Measurements from ENCODE around the gene TXNDC11.
A peak's percentile ranks its signal among the peaks of the same experiment; 100 is the strongest.

The TXNDC11 gene

GRCh38 chr16:11669380-11670146, 73.1 kb downstream of the TXNDC11 start:
- no peaks in the 10 kb centered on the region for H3K27me3 ChIP-seq (ENCODE audit: control insufficient read depth, insufficient read depth, low read length)
- peaks cover 24% of the 10 kb centered on the region for H3K4me1 ChIP-seq (ENCODE audit: control insufficient read depth, insufficient read depth, low read length)
- peak overlapping the region; percentile 97 for H3K4me2 ChIP-seq (ENCODE audit: low read length)
- no peaks in the 10 kb centered on the region for H3K9me3 ChIP-seq (replicated peaks; ENCODE audit: low read length)
- peak overlapping the region; percentile 80 for H3K9ac ChIP-seq (ENCODE audit: low read depth, low read length)
- H3K36me3 ChIP-seq (ENCODE audit: insufficient read depth, low read length) = no peaks in the 10 kb centered on the region
- H3K4me3 ChIP-seq (ENCODE audit: low read length) = peak overlapping the region; percentile 82

GRCh38 chr16:11668623-11669379, 73.9 kb downstream of the TXNDC11 start:
- Histone ChIP-seq H3K4me2 (ENCODE audit: low read length) (peak overlapping the region; percentile 97), H3K4me1 (ENCODE audit: control insufficient read depth, insufficient read depth, low read length) (peaks cover 22% of the 10 kb centered on the region), H3K9me3 (replicated peaks; ENCODE audit: low read length) (no peaks in the 10 kb centered on the region), H3K4me3 (ENCODE audit: low read length) (peak overlapping the region; percentile 82), H3K27me3 (ENCODE audit: control insufficient read depth, insufficient read depth, low read length) (no peaks in the 10 kb centered on the region), H3K9ac (ENCODE audit: low read depth, low read length) (peak overlapping the region; percentile 80), H3K36me3 (ENCODE audit: insufficient read depth, low read length) (no peaks in the 10 kb centered on the region)

- peaks cover 22% of the 10 kb centered on the region for H3K4me1 ChIP-seq (ENCODE audit: control insufficient read depth, insufficient read depth, low read length)
- peak within 1 kb of the TSS; percentile 80 for H3K9ac ChIP-seq (ENCODE audit: low read depth, low read length)
- H3K4me3 ChIP-seq (ENCODE audit: low read length) = peak within 1 kb of the TSS; percentile 82
- H3K4me2 ChIP-seq (ENCODE audit: low read length) = peak within 1 kb of the TSS; percentile 97
- no peaks in the 10 kb centered on the region for H3K36me3 ChIP-seq (ENCODE audit: insufficient read depth, low read length)
- H3K9me3 ChIP-seq (replicated peaks; ENCODE audit: low read length) = no peaks in the 10 kb centered on the region
- H3K27me3 ChIP-seq (ENCODE audit: control insufficient read depth, insufficient read depth, low read length) = no peaks in the 10 kb centered on the region
Measured at GRCh38 chr16:11667824-11668622, 74.6 kb downstream of the TXNDC11 start, which contains the start of gene SNN. Gene SNN (plus strand): TSS chr16:11668455. CDS start chr16:11676060, 7,605 bp downstream.

- Histone ChIP-seq H3K4me1 (ENCODE audit: control insufficient read depth, insufficient read depth, low read length) (peaks cover 22% of the 10 kb centered on the region), H3K4me2 (ENCODE audit: low read length) (peak overlapping the region; percentile 96), H3K9me3 (replicated peaks; ENCODE audit: low read length) (no peaks in the 10 kb centered on the region), H3K36me3 (ENCODE audit: insufficient read depth, low read length) (no peaks in the 10 kb centered on the region), H3K27me3 (ENCODE audit: control insufficient read depth, insufficient read depth, low read length) (peaks cover 3% of the 10 kb centered on the region), H3K9ac (ENCODE audit: low read depth, low read length) (no peak overlapping the region), H3K4me3 (ENCODE audit: low read length) (no peak overlapping the region)
Measured at GRCh38 chr16:11667221-11667823, 75.3 kb downstream of the TXNDC11 start.

- Histone ChIP-seq H3K27me3 (ENCODE audit: control insufficient read depth, insufficient read depth, low read length) (peaks cover 3% of the 10 kb centered on the region), H3K9me3 (replicated peaks; ENCODE audit: low read length) (no peaks in the 10 kb centered on the region), H3K36me3 (ENCODE audit: insufficient read depth, low read length) (no peaks in the 10 kb centered on the region), H3K4me1 (ENCODE audit: control insufficient read depth, insufficient read depth, low read length) (peaks cover 22% of the 10 kb centered on the region), H3K4me3 (ENCODE audit: low read length) (no peak overlapping the region), H3K9ac (ENCODE audit: low read depth, low read length) (no peak overlapping the region), H3K4me2 (ENCODE audit: low read length) (no peak overlapping the region)
Measured at GRCh38 chr16:11666103-11667055, 76.3 kb downstream of the TXNDC11 start.

GRCh38 chr16:11665071-11665491, 77.6 kb downstream of the TXNDC11 start:
- Histone ChIP-seq H3K9ac (ENCODE audit: low read depth, low read length) (no peak overlapping the region), H3K9me3 (replicated peaks; ENCODE audit: low read length) (no peaks in the 10 kb centered on the region), H3K4me1 (ENCODE audit: control insufficient read depth, insufficient read depth, low read length) (peaks cover 18% of the 10 kb centered on the region), H3K4me2 (ENCODE audit: low read length) (no peak overlapping the region), H3K27me3 (ENCODE audit: control insufficient read depth, insufficient read depth, low read length) (peaks cover 7% of the 10 kb centered on the region), H3K36me3 (ENCODE audit: insufficient read depth, low read length) (no peaks in the 10 kb centered on the region), H3K4me3 (ENCODE audit: low read length) (no peak overlapping the region)

GRCh38 chr16:11662582-11662981, 80.1 kb downstream of the TXNDC11 start:
- no peak overlapping the region for H3K4me3 ChIP-seq (ENCODE audit: low read length)
- no peaks in the 10 kb centered on the region for H3K36me3 ChIP-seq (ENCODE audit: insufficient read depth, low read length)
- H3K27me3 ChIP-seq (ENCODE audit: control insufficient read depth, insufficient read depth, low read length) = peaks cover 14% of the 10 kb centered on the region
- no peaks in the 10 kb centered on the region for H3K9me3 ChIP-seq (replicated peaks; ENCODE audit: low read length)
- no peaks in the 10 kb centered on the region for H3K4me1 ChIP-seq (ENCODE audit: control insufficient read depth, insufficient read depth, low read length)
- no peak overlapping the region for H3K4me2 ChIP-seq (ENCODE audit: low read length)
- H3K9ac ChIP-seq (ENCODE audit: low read depth, low read length) = no peak overlapping the region

- no peaks in the 10 kb centered on the region for H3K4me1 ChIP-seq (ENCODE audit: control insufficient read depth, insufficient read depth, low read length)
- no peaks in the 10 kb centered on the region for H3K36me3 ChIP-seq (ENCODE audit: insufficient read depth, low read length)
- no peak overlapping the region for H3K4me3 ChIP-seq (ENCODE audit: low read length)
- H3K27me3 ChIP-seq (ENCODE audit: control insufficient read depth, insufficient read depth, low read length) = peaks cover 17% of the 10 kb centered on the region
- H3K4me2 ChIP-seq (ENCODE audit: low read length) = no peak overlapping the region
- no peaks in the 10 kb centered on the region for H3K9me3 ChIP-seq (replicated peaks; ENCODE audit: low read length)
- H3K9ac ChIP-seq (ENCODE audit: low read depth, low read length) = no peak overlapping the region
Measured at GRCh38 chr16:11660565-11660964, 82.1 kb downstream of the TXNDC11 start.

GRCh38 chr16:11658896-11659708, 83.6 kb downstream of the TXNDC11 start:
- no peaks in the 10 kb centered on the region for H3K4me1 ChIP-seq (ENCODE audit: control insufficient read depth, insufficient read depth, low read length)
- H3K9ac ChIP-seq (ENCODE audit: low read depth, low read length) = no peak overlapping the region
- H3K27me3 ChIP-seq (ENCODE audit: control insufficient read depth, insufficient read depth, low read length) = peaks cover 18% of the 10 kb centered on the region
- H3K9me3 ChIP-seq (replicated peaks; ENCODE audit: low read length) = no peaks in the 10 kb centered on the region
- H3K4me2 ChIP-seq (ENCODE audit: low read length) = no peak overlapping the region
- H3K4me3 ChIP-seq (ENCODE audit: low read length) = no peak overlapping the region
- no peaks in the 10 kb centered on the region for H3K36me3 ChIP-seq (ENCODE audit: insufficient read depth, low read length)

GRCh38 chr16:11657556-11657955, 85.1 kb downstream of the TXNDC11 start:
- Histone ChIP-seq H3K36me3 (ENCODE audit: insufficient read depth, low read length) (no peaks in the 10 kb centered on the region), H3K4me3 (ENCODE audit: low read length) (no peak overlapping the region), H3K4me2 (ENCODE audit: low read length) (no peak overlapping the region), H3K27me3 (ENCODE audit: control insufficient read depth, insufficient read depth, low read length) (peaks cover 17% of the 10 kb centered on the region), H3K9me3 (replicated peaks; ENCODE audit: low read length) (no peaks in the 10 kb centered on the region), H3K9ac (ENCODE audit: low read depth, low read length) (no peak overlapping the region), H3K4me1 (ENCODE audit: control insufficient read depth, insufficient read depth, low read length) (no peaks in the 10 kb centered on the region)
